ENCODE data around the gene TMEM94. TPM values are rescaled to one million over a fixed set of nuclear protein-coding genes. Genes with fewer than 3 reads are reported as not detected.

Gene TMEM94
- total RNA-seq, 1 donor from 2014 or later, result 61.0 TPM

GRCh38 chr17:75524269-75524969 lies 68.0 kb downstream of the TMEM94 start:
- DNase-seq (ENCODE audit: low spot score), result no peak

GRCh38 chr17:75524970-75525805 lies 68.8 kb downstream of the TMEM94 start, which contains the start of gene LLGL2:
Gene LLGL2, plus strand, starts transcription at chr17:75525697. Its CDS starts 17,730 bp downstream, at chr17:75543427.
- no peak for DNase-seq (ENCODE audit: low spot score)

GRCh38 chr17:75525806-75526554 lies 69.5 kb downstream of the TMEM94 start:
- no peak for DNase-seq (ENCODE audit: low spot score)

GRCh38 chr17:75526555-75527270 lies 70.3 kb downstream of the TMEM94 start:
- DNase-seq (ENCODE audit: low spot score), result no peak

- no peak for DNase-seq (ENCODE audit: low spot score)
Observed at GRCh38 chr17:75530837-75531720, 74.6 kb downstream of the TMEM94 start.

GRCh38 chr17:75531721-75532072 lies 75.3 kb downstream of the TMEM94 start:
- DNase-seq (ENCODE audit: low spot score), result no peak

- no peak for DNase-seq (ENCODE audit: low spot score)
Observed at GRCh38 chr17:75535119-75535537, 78.7 kb downstream of the TMEM94 start.

GRCh38 chr17:75535871-75536270 lies 79.4 kb downstream of the TMEM94 start:
- no peak for DNase-seq (ENCODE audit: low spot score)

GRCh38 chr17:75536366-75536765 lies 79.9 kb downstream of the TMEM94 start:
- DNase-seq (ENCODE audit: low spot score), result no peak

GRCh38 chr17:75539967-75540729 lies 83.7 kb downstream of the TMEM94 start:
- no peak for DNase-seq (ENCODE audit: low spot score)

- DNase-seq (ENCODE audit: low spot score), result no peak
Observed at GRCh38 chr17:75540923-75541503, 84.6 kb downstream of the TMEM94 start.

- DNase-seq (ENCODE audit: low spot score), result no peak
Observed at GRCh38 chr17:75542229-75542628, 85.8 kb downstream of the TMEM94 start.

GRCh38 chr17:75542728-75543336 lies 86.4 kb downstream of the TMEM94 start:
- no peak for DNase-seq (ENCODE audit: low spot score)

- DNase-seq (ENCODE audit: low spot score), result no peak
Observed at GRCh38 chr17:75544250-75544649, 87.8 kb downstream of the TMEM94 start.

- no peak for DNase-seq (ENCODE audit: low spot score)
Observed at GRCh38 chr17:75546181-75546580, 89.7 kb downstream of the TMEM94 start.

GRCh38 chr17:75547091-75547490 lies 90.7 kb downstream of the TMEM94 start:
- DNase-seq (ENCODE audit: low spot score), result no peak

- DNase-seq (ENCODE audit: low spot score), result no peak
Observed at GRCh38 chr17:75548813-75549212, 92.4 kb downstream of the TMEM94 start.
